Bronchial epithelial cell (primary cell): ENCODE data around the gene CEACAM16. TPM values are rescaled to one million over a fixed set of nuclear protein-coding genes. Genes with fewer than 3 reads are reported as not detected.
A peak's percentile ranks its signal among the peaks of the same experiment; 100 is the strongest.

Source experiments
- DNase-seq: peaks from one replicate; pipeline ENCODE4 v3.0.0-alpha.2; 2010; ENCODE audit warnings: low read depth
- FAIRE-seq: peaks from 2 replicates; lab custom pipeline; 2011; peaks lifted over from hg19 to GRCh38; lab: Jason Lieb, UNC
- H3K27me3 ChIP-seq: 2 replicates; pipeline ENCODE4 v1.5.1; 2011; ENCODE audit warnings: low read length; ENCODE audit not compliant: control insufficient read depth, insufficient read depth
- H3K36me3 ChIP-seq: 2 replicates; pipeline ENCODE4 v1.5.1; 2011; ENCODE audit warnings: low read length; ENCODE audit not compliant: control insufficient read depth, insufficient read depth
- H3K4me3 ChIP-seq: 2 replicates; pipeline ENCODE4 v1.5.1; 2011; ENCODE audit warnings: mild to moderate bottlenecking, low read depth, low read length, control low read depth
- total RNA-seq: library from RNA; depleted of rRNA; stranded (reverse); fragments of >200 nt; gene quantifications from 2 replicates; pipeline ENCODE4 v1.2.1, GENCODE V29; 2014
- TF ChIP-seq, protein P1 (sequence below): IDR thresholded peaks from 2 replicates; pipeline ENCODE4 v1.5.1; 2011; ENCODE audit warnings: mild to moderate bottlenecking, moderate library complexity, low read length, control low read depth, inconsistent platforms; ENCODE audit not compliant: insufficient read depth, severe bottlenecking

CEACAM16 gene, protein sequence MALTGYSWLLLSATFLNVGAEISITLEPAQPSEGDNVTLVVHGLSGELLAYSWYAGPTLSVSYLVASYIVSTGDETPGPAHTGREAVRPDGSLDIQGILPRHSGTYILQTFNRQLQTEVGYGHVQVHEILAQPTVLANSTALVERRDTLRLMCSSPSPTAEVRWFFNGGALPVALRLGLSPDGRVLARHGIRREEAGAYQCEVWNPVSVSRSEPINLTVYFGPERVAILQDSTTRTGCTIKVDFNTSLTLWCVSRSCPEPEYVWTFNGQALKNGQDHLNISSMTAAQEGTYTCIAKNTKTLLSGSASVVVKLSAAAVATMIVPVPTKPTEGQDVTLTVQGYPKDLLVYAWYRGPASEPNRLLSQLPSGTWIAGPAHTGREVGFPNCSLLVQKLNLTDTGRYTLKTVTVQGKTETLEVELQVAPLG
- not detected in 2 replicates for total RNA-seq

DNA sequence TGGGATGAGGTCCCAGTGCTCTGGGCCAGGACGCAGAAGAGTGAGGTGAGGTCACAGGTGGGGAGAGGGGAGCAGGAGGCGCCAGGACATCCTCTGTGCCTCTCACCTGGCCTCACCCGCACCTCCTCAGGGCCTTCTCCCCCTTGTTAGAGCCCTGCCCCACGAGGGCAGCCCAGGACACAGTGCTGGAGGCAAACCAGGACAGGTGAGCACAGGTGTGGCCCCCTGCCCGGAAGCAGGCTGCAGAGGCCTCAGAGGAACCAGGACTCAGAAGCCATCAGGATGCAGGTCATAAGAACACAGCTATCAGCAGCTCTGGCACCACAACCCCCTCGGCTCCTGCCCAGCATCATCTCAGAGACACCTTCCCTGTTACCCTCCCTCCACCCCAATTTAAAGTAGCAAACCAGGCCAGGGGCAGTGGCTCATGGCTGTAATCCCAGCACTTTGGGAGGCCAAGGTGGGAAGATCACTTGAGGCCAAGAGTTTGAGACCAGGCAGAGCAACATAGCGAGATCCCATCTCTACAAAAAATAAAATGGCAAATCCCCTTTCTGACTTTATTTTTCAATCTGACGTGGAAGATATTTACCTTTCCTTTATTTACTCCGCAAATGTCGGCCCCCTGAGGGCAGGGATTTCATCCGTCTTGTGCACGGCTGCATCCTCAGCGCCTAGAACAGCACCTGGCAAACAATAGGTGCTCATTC lies at the start of gene CEACAM16:
CEACAM16 (plus strand) TSS at position 660 of the 710 bp plus-strand sequence. CDS start 2,306 bp downstream, outside the sequence.
- TF ChIP-seq, protein P1, sequence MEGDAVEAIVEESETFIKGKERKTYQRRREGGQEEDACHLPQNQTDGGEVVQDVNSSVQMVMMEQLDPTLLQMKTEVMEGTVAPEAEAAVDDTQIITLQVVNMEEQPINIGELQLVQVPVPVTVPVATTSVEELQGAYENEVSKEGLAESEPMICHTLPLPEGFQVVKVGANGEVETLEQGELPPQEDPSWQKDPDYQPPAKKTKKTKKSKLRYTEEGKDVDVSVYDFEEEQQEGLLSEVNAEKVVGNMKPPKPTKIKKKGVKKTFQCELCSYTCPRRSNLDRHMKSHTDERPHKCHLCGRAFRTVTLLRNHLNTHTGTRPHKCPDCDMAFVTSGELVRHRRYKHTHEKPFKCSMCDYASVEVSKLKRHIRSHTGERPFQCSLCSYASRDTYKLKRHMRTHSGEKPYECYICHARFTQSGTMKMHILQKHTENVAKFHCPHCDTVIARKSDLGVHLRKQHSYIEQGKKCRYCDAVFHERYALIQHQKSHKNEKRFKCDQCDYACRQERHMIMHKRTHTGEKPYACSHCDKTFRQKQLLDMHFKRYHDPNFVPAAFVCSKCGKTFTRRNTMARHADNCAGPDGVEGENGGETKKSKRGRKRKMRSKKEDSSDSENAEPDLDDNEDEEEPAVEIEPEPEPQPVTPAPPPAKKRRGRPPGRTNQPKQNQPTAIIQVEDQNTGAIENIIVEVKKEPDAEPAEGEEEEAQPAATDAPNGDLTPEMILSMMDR = no peak

DNA sequence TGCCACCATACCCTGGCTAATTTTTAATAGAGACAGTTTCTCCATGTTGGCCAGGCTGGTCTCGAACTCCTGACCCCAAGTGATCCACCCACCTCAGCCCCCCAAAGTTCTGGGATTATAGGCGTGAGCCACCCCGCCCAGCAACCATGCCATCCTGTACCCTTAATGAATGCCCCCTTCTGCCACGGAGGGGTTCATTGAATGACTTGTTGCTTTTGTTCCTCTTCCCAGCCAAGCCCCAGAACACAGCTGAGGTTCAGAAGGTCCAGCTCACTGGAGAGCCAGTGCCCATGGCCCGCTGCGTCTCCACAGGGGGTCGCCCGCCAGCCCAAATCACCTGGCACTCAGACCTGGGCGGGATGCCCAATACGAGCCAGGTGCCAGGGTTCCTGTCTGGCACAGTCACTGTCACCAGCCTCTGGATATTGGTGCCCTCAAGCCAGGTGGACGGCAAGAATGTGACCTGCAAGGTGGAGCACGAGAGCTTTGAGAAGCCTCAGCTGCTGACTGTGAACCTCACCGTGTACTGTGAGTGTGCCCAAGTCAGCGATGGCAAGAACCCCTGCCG lies 49.3 kb upstream of the CEACAM16 start:
- H3K36me3 ChIP-seq = peaks cover 33% of the 10 kb centered on the region
- no peak for DNase-seq
- FAIRE-seq = no peak
- TF ChIP-seq, protein P1 = no peak
- no peaks in the 10 kb centered on the region for H3K27me3 ChIP-seq
- H3K4me3 ChIP-seq = no peak overlapping the region

More for the DNA sequence above, at the start of gene CEACAM16:
- FAIRE-seq (no peak), DNase-seq (no peak)
- no peak within 1 kb of the TSS for H3K4me3 ChIP-seq
- no peaks in the 10 kb centered on the region for H3K27me3 ChIP-seq
- no peaks in the 10 kb centered on the region for H3K36me3 ChIP-seq

DNA sequence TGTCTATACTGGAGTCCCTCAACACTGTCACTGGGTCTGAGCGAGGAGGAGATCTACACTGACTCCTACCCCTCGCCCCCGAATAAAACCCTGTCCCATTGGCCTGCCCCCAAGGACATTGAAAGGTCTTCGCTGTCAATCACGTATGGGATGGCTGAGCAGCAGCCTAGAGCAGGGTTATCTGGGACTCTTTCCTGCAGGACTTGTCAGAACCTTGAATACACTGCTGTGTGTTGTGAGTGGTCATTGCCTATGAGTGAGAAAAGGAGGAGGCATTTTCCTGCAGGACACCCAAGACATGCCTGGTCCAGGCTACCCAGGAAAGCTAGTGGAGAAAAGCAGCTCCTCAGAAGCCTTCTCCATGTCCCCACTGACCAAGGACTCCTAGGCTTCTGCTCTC lies 45.6 kb upstream of the CEACAM16 start:
- FAIRE-seq = no peak
- H3K36me3 ChIP-seq = peaks cover 29% of the 10 kb centered on the region
- H3K27me3 ChIP-seq = no peaks in the 10 kb centered on the region
- H3K4me3 ChIP-seq = no peak overlapping the region
- DNase-seq = no peak
- TF ChIP-seq, protein P1 = no peak

DNA sequence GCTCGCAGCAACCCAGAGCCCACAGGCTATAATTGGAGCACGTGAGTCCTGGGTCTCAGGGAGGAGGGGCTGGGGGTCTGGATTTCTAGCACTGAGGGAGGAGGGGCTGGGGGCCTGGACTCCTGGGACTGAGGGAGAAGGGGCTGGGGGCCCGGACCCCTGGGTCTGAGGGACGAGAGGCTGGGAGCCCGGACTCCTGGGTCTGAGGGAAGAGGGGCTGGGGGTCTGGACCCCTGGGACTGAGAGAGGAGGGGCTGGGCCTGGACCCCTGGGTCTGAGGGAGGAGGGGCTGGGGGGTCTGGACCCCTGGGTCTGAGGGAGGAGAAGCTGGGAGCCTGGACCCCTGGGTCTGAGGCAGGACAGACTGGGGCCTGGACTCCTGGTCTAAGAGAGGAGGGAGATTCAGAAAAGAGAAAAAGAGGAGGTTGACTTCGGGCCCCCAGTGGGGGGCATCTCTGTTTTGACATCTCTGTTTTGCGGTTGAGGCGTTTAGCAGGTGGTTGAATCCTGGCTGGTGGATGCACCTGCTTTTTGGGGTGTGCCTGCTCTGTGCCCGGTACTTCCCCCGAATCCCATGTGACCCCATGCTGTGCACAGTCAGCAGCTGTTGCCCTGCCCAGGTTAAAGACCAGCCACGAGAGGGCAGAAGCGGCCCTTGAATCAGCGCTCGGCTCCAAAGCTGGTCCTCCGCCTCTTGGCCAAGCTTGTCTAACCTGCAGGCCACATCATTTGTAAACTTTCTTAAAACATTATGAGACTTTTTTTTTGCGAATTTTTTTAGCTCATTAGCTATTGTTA lies 44.8 kb upstream of the CEACAM16 start:
- Histone ChIP-seq H3K27me3 (no peaks in the 10 kb centered on the region), H3K36me3 (peaks cover 32% of the 10 kb centered on the region), H3K4me3 (no peak overlapping the region)
- DNase-seq (peak; percentile 56), FAIRE-seq (no peak)
- TF ChIP-seq, protein P1 = peak; percentile 83

DNA sequence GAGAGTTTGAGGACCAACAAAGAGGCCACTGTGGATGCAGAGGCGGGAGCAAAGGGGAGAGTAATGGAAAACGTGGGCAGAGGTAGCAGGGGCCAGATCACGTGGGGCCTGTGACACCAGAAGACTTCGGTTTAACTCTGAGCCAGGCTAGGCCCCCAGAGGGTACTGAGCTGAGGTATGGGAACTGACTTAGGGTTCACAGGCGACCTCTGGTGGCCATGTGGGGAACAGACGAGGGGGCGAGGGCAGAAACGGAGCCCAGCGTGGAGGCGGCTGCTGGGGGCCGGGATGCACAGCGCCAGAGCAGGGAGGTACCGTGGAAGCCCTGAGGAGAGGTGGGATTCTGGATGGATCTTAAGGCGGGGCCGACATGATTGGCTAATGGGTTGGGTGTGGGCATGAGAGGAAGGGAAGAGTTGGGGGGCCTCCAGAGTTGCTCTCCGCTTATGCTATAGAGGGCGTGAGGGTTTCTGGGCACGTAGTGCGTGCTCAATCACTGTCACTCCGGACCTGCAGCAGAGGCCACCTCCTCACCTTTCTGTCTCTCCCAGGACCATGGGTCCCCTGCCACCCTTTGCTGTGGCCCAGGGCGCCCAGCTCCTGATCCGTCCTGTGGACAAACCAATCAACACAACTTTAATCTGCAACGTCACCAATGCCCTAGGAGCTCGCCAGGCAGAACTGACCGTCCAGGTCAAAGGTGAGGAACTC lies 41.6 kb upstream of the CEACAM16 start:
- DNase-seq (peak; percentile 29), FAIRE-seq (no peak)
- no peak overlapping the region for H3K4me3 ChIP-seq
- H3K27me3 ChIP-seq = no peaks in the 10 kb centered on the region
- peaks cover 35% of the 10 kb centered on the region for H3K36me3 ChIP-seq
- TF ChIP-seq, protein P1 = peak; percentile 89
